ENCODE data around the gene ECT2.

ECT2 gene

GRCh38 chr3:172787019-172787418, 36.5 kb downstream of the ECT2 start:
- Histone ChIP-seq H3K4me1 (ENCODE audit: control insufficient read depth in 2 of 2, insufficient read depth in 1 of 2, low read depth in 1 of 2, low read length in 2 of 2) (no peaks in the 10 kb centered on the region), H3K4me3 (ENCODE audit: low read length in 2 of 2) (no peak overlapping the region), H3K27me3 (ENCODE audit: control insufficient read depth in 3 of 3, insufficient read depth in 3 of 3, low read depth in 1 of 3, low read length in 3 of 3) (no peaks in the 10 kb centered on the region), H3K4ac (ENCODE audit: low read length) (no peak overlapping the region), H3K36me3 (replicated peaks in 1 of 2; ENCODE audit: control insufficient read depth in 2 of 2, insufficient read depth in 2 of 2, low read length in 2 of 2) (peaks cover 19 to 100% of the 10 kb centered on the region in 2 donors), H3K23ac (ENCODE audit: low read depth, low read length, poor library complexity) (no peak overlapping the region), H3K79me1 (ENCODE audit: low read depth, low read length) (no peaks in the 10 kb centered on the region), H3K27ac (replicated peaks; ENCODE audit: low read length) (no peak overlapping the region), H4K91ac (ENCODE audit: low read depth, low read length, poor library complexity) (no peak overlapping the region), H2BK120ac (ENCODE audit: low read depth, low read length) (no peak overlapping the region), H3K9ac (ENCODE audit: low read depth, low read length, poor library complexity) (no peak overlapping the region), H3K18ac (ENCODE audit: low read length) (no peak overlapping the region), H3K4me2 (ENCODE audit: insufficient read depth, low read length, poor library complexity, severe bottlenecking) (no peak overlapping the region), H3K14ac (ENCODE audit: low read length) (no peak overlapping the region), H3K9me3 (replicated peaks in 1 of 2; ENCODE audit: control insufficient read depth in 2 of 2, insufficient read depth in 1 of 2, low read depth in 1 of 2, low read length in 2 of 2) (peaks cover 0 to 9% of the 10 kb centered on the region in 2 donors), H2BK12ac (ENCODE audit: low read length) (no peak overlapping the region), H2BK15ac (ENCODE audit: low read length) (no peak overlapping the region), H4K8ac (ENCODE audit: low read depth, low read length) (no peak overlapping the region), H2AFZ (ENCODE audit: low read length) (no peak overlapping the region), H2AK5ac (ENCODE audit: low read depth, low read length) (no peak overlapping the region), H2BK5ac (ENCODE audit: low read length) (no peak overlapping the region)
- no CpG with 5 or more reads among the region's 2 CpGs for WGBS, 2 donors (ENCODE audit: extremely low coverage in 2 of 2, insufficient read length in 2 of 2, insufficient replicate concordance in 1 of 2)
- no peak for DNase-seq (ENCODE audit: low spot score)

- Histone ChIP-seq H2BK5ac (ENCODE audit: low read length) (no peak overlapping the region), H3K18ac (ENCODE audit: low read length) (no peak overlapping the region), H3K4ac (ENCODE audit: low read length) (no peak overlapping the region), H3K27me3 (ENCODE audit: control insufficient read depth in 3 of 3, insufficient read depth in 3 of 3, low read depth in 1 of 3, low read length in 3 of 3) (no peaks in the 10 kb centered on the region), H4K91ac (ENCODE audit: low read depth, low read length, poor library complexity) (no peak overlapping the region), H3K23ac (ENCODE audit: low read depth, low read length, poor library complexity) (no peak overlapping the region), H2AK5ac (ENCODE audit: low read depth, low read length) (no peak overlapping the region), H2BK120ac (ENCODE audit: low read depth, low read length) (no peak overlapping the region), H4K8ac (ENCODE audit: low read depth, low read length) (no peak overlapping the region), H3K4me2 (ENCODE audit: insufficient read depth, low read length, poor library complexity, severe bottlenecking) (no peak overlapping the region), H3K36me3 (replicated peaks in 1 of 2; ENCODE audit: control insufficient read depth in 2 of 2, insufficient read depth in 2 of 2, low read length in 2 of 2) (peaks cover 17 to 100% of the 10 kb centered on the region in 2 donors), H3K14ac (ENCODE audit: low read length) (no peak overlapping the region), H3K4me3 (ENCODE audit: low read length in 2 of 2) (no peak overlapping the region), H2BK12ac (ENCODE audit: low read length) (no peak overlapping the region), H2AFZ (ENCODE audit: low read length) (no peak overlapping the region), H3K9ac (ENCODE audit: low read depth, low read length, poor library complexity) (no peak overlapping the region), H3K27ac (replicated peaks; ENCODE audit: low read length) (no peak overlapping the region), H3K4me1 (ENCODE audit: control insufficient read depth in 2 of 2, insufficient read depth in 1 of 2, low read depth in 1 of 2, low read length in 2 of 2) (no peaks in the 10 kb centered on the region), H2BK15ac (ENCODE audit: low read length) (no peak overlapping the region), H3K79me1 (ENCODE audit: low read depth, low read length) (no peaks in the 10 kb centered on the region), H3K9me3 (replicated peaks in 1 of 2; ENCODE audit: control insufficient read depth in 2 of 2, insufficient read depth in 1 of 2, low read depth in 1 of 2, low read length in 2 of 2) (peaks cover 0 to 9% of the 10 kb centered on the region in 2 donors)
- whole genome bisulfite sequencing, 2 donors (ENCODE audit: extremely low coverage in 2 of 2, insufficient read length in 2 of 2, insufficient replicate concordance in 1 of 2) = no CpG with 5 or more reads among the region's 1 CpG
- no peak for DNase-seq (ENCODE audit: low spot score)
Measured at GRCh38 chr3:172787746-172788145, 37.2 kb downstream of the ECT2 start.

- H3K18ac ChIP-seq (ENCODE audit: low read length) = no peak overlapping the region
- no peak overlapping the region for H2AK5ac ChIP-seq (ENCODE audit: low read depth, low read length)
- peaks cover 0 to 4% of the 10 kb centered on the region in 2 donors for H3K4me1 ChIP-seq (ENCODE audit: control insufficient read depth in 2 of 2, insufficient read depth in 1 of 2, low read depth in 1 of 2, low read length in 2 of 2)
- H2BK120ac ChIP-seq (ENCODE audit: low read depth, low read length) = no peak overlapping the region
- H3K14ac ChIP-seq (ENCODE audit: low read length) = no peak overlapping the region
- no peak overlapping the region for H3K9ac ChIP-seq (ENCODE audit: low read depth, low read length, poor library complexity)
- no peak overlapping the region for H2AFZ ChIP-seq (ENCODE audit: low read length)
- no peak overlapping the region for H4K8ac ChIP-seq (ENCODE audit: low read depth, low read length)
- H3K9me3 ChIP-seq (replicated peaks in 1 of 2; ENCODE audit: control insufficient read depth in 2 of 2, insufficient read depth in 1 of 2, low read depth in 1 of 2, low read length in 2 of 2) = no peaks in the 10 kb centered on the region
- WGBS, 2 donors (ENCODE audit: extremely low coverage in 2 of 2, insufficient read length in 2 of 2, insufficient replicate concordance in 1 of 2) = no CpG with 5 or more reads among the region's 1 CpG
- no peaks in the 10 kb centered on the region for H3K27me3 ChIP-seq (ENCODE audit: control insufficient read depth in 3 of 3, insufficient read depth in 3 of 3, low read depth in 1 of 3, low read length in 3 of 3)
- no peak overlapping the region for H3K4me2 ChIP-seq (ENCODE audit: insufficient read depth, low read length, poor library complexity, severe bottlenecking)
- H4K91ac ChIP-seq (ENCODE audit: low read depth, low read length, poor library complexity) = no peak overlapping the region
- H2BK12ac ChIP-seq (ENCODE audit: low read length) = no peak overlapping the region
- H3K36me3 ChIP-seq (replicated peaks in 1 of 2; ENCODE audit: control insufficient read depth in 2 of 2, insufficient read depth in 2 of 2, low read length in 2 of 2) = peaks cover 3 to 99% of the 10 kb centered on the region in 2 donors
- H3K23ac ChIP-seq (ENCODE audit: low read depth, low read length, poor library complexity) = no peak overlapping the region
- no peak overlapping the region for H2BK15ac ChIP-seq (ENCODE audit: low read length)
- H3K4ac ChIP-seq (ENCODE audit: low read length) = no peak overlapping the region
- no peak overlapping the region for H3K27ac ChIP-seq (replicated peaks; ENCODE audit: low read length)
- no peak for DNase-seq (ENCODE audit: low spot score)
- no peak overlapping the region for H2BK5ac ChIP-seq (ENCODE audit: low read length)
- H3K4me3 ChIP-seq (ENCODE audit: low read length in 2 of 2) = no peak overlapping the region
- no peaks in the 10 kb centered on the region for H3K79me1 ChIP-seq (ENCODE audit: low read depth, low read length)
Measured at GRCh38 chr3:172799246-172799645, 48.7 kb downstream of the ECT2 start.

- no peak for DNase-seq (ENCODE audit: low spot score)
- Histone ChIP-seq H3K36me3 (replicated peaks in 1 of 2; ENCODE audit: control insufficient read depth in 2 of 2, insufficient read depth in 2 of 2, low read length in 2 of 2) (peaks cover 3 to 99% of the 10 kb centered on the region in 2 donors), H3K14ac (ENCODE audit: low read length) (no peak overlapping the region), H2AK5ac (ENCODE audit: low read depth, low read length) (no peak overlapping the region), H2AFZ (ENCODE audit: low read length) (no peak overlapping the region), H3K4me2 (ENCODE audit: insufficient read depth, low read length, poor library complexity, severe bottlenecking) (no peak overlapping the region), H4K8ac (ENCODE audit: low read depth, low read length) (no peak overlapping the region), H2BK12ac (ENCODE audit: low read length) (no peak overlapping the region), H3K4ac (ENCODE audit: low read length) (no peak overlapping the region), H3K23ac (ENCODE audit: low read depth, low read length, poor library complexity) (no peak overlapping the region), H2BK5ac (ENCODE audit: low read length) (no peak overlapping the region), H3K4me1 (ENCODE audit: control insufficient read depth in 2 of 2, insufficient read depth in 1 of 2, low read depth in 1 of 2, low read length in 2 of 2) (peaks cover 0 to 4% of the 10 kb centered on the region in 2 donors), H3K9me3 (replicated peaks in 1 of 2; ENCODE audit: control insufficient read depth in 2 of 2, insufficient read depth in 1 of 2, low read depth in 1 of 2, low read length in 2 of 2) (no peaks in the 10 kb centered on the region), H3K9ac (ENCODE audit: low read depth, low read length, poor library complexity) (no peak overlapping the region), H3K79me1 (ENCODE audit: low read depth, low read length) (no peaks in the 10 kb centered on the region), H2BK15ac (ENCODE audit: low read length) (no peak overlapping the region), H3K27ac (replicated peaks; ENCODE audit: low read length) (no peak overlapping the region), H3K4me3 (ENCODE audit: low read length in 2 of 2) (no peak overlapping the region), H3K27me3 (ENCODE audit: control insufficient read depth in 3 of 3, insufficient read depth in 3 of 3, low read depth in 1 of 3, low read length in 3 of 3) (no peaks in the 10 kb centered on the region), H3K18ac (ENCODE audit: low read length) (no peak overlapping the region), H2BK120ac (ENCODE audit: low read depth, low read length) (no peak overlapping the region), H4K91ac (ENCODE audit: low read depth, low read length, poor library complexity) (no peak overlapping the region)
- WGBS, 2 donors (ENCODE audit: extremely low coverage in 2 of 2, insufficient read length in 2 of 2, insufficient replicate concordance in 1 of 2) = no CpG with 5 or more reads among the region's 2 CpGs
Measured at GRCh38 chr3:172800156-172800555, 49.6 kb downstream of the ECT2 start.

All from neuronal stem cell (in vitro differentiated cells).